ENCODE measurements around the gene FRMD8.

The FRMD8 gene

GRCh38 chr11:65425105-65425970, 38.9 kb downstream of the FRMD8 start:
- DNase-seq (ENCODE audit: low read depth in 2 of 2): peak; percentile 61 to 69

GRCh38 chr11:65425971-65426838, 39.8 kb downstream of the FRMD8 start:
- DNase-seq (ENCODE audit: low read depth in 2 of 2): no peak

DNA sequence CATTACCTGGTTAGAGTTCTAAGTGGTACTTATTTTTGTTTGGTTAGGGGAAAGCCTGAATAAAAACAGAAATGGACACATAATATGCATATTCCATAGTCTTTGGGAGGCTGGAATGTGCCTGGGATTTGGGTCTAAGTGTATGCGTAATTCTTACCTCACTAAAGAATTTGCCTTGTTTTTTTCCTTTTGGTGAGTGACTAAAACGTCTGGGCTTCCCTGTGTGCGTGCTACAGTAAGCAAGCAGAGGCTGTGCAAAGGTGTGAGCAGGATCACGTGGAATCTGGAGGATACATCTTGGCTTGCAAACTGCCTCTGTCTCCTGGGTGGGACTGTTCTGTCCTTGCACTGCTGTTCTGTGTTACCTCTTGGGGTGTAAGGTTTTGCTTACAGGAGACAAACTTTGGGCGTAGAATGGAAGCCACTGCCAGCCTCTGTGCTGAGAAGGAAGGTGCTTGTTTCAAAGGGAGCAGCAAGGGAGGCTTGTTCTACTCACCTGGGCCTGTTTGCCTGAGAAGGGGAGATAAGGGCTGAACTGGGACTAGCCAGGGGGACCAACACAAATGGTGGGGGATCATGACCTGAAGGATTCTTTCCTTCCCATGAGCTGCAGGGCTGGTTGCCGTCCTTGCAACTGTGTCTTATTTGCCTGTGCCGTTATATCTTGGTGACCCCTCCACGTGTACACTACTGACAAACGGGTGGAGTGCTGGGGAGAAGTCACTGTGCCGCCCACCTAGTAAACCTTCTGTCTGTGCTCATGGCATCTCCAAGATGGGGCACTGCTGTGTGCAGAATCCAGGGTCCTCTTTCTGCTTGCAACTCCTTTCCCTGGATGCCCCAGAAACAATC, 40.6 kb downstream of the FRMD8 start:
- no peak for DNase-seq (ENCODE audit: low read depth in 2 of 2)

DNA sequence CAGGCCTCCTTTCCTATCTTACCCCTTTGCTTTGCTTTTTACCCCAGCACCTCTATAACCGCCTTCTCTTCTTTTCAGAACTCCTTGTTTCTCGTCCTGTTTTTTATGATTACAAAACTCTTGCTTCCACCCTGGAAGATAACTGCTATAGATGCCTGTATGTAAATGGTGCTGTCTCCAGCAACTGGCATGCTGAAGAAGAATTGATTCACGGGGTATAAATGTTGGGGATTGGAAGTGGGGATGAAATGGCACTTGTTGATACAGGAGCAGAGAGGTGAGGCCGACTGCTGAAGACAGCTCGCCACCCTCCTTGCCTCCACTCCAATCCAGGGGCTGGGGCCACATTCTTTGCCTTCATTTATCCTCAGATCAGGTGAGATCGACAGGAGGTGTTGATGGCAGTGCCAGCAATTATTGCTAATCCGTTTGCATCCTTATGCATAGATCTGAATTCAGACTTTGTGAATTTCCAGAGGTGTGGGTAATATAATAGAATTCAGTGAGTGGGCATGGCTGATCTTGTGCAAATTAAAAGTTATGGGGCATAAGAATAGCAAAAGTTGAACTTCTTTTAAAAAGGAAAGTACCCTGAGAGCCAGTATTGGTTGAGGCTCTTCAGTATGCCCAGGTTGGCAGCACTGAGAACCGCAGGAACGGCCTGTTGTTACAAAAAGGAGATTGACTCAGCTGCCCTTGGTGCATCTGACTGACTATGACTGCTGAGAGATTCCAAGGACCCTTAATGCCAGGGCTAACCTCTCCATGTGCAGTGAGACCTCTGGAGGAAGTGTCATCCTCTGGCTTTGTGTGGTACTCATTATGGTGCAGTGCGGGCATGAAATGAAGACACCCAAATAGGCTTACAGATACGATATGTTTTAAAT, 41.5 kb downstream of the FRMD8 start:
- no peak for DNase-seq (ENCODE audit: low read depth in 2 of 2)

DNA sequence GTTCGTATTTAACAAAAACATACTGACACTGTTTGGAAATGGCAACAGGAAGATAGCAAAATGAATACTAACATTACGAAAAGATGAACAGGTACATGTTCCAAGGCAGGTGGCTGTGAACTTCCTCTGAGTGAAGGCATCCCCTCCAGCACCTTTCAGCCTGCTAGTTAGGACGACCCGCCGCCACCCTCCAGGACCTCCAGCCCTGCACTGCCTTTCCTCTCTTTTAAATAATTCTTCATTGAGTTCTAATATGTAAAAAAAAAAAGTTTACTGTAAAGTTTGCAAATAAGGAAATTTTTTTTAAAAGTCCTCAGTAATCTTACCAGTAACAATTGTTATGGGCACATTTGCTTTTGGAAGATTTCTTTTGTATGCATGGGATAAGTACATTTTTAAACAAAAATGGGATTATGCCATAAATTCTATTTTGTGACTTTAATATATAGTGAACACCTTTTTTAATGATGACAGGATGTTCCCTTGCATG, 42.2 kb downstream of the FRMD8 start:
- no peak for DNase-seq (ENCODE audit: low read depth in 2 of 2)

DNA sequence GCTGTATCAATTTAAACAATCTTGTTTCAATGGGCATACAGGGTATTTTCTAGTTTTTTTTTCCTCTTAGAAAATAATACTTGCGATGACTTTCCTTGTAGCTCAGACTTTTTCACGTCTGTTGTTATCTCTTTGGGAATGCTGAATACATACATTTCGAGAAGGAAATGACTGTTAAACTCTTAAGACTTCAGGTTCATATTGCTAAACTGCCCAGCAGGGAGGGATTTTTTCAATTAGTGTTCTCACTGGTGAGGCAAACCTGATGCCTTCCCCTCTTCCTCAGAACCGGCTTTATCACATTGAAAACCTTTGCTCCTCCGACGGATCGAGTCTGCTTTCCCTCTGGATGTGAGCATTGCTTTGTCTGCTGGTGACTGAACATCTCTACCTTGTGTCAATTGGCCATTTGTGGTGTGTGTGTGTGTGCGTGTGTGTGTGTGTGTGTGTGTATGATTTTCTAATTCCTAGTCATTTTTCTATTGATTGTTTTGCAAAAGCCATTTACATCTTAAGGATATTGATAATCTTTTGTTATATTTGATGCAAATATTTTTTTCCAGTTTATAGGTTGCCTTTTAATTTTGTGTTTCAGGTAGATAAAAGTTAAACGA, 42.7 kb downstream of the FRMD8 start:
- no peak for DNase-seq (ENCODE audit: low read depth in 2 of 2)

DNA sequence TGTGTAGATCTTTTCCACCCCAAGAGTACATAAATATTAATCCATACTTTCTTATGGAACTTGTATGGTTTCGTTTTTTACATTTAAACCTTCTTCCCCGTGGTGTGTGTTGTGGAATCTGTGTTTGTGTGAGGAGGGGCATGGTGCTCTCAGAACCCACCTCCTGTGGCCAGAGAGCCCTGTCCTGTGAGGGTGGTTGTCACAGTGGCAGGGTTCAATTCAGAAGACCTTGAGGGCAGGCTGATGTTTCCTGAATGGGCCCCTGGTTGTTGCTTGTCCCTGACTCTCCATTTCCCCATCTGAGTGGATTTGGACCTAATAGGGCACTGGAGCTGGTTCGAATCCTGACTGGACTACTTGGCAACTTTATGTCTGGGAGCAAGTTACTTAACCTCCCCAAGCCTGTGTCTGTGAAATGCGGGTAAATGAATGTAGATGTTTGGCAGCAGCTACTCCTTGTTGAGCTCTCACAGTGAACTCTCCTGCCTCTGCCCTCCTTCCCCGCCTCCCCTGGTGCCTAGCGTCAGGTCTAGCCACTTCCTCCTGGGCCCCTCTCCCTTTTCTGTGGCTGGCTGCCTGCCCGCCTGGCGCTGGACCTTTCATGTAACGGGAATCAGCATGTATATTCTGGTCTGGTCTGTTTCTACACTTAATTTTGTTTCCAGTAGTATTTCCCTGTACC, 43.4 kb downstream of the FRMD8 start:
- no peak for DNase-seq (ENCODE audit: low read depth in 2 of 2)

DNA sequence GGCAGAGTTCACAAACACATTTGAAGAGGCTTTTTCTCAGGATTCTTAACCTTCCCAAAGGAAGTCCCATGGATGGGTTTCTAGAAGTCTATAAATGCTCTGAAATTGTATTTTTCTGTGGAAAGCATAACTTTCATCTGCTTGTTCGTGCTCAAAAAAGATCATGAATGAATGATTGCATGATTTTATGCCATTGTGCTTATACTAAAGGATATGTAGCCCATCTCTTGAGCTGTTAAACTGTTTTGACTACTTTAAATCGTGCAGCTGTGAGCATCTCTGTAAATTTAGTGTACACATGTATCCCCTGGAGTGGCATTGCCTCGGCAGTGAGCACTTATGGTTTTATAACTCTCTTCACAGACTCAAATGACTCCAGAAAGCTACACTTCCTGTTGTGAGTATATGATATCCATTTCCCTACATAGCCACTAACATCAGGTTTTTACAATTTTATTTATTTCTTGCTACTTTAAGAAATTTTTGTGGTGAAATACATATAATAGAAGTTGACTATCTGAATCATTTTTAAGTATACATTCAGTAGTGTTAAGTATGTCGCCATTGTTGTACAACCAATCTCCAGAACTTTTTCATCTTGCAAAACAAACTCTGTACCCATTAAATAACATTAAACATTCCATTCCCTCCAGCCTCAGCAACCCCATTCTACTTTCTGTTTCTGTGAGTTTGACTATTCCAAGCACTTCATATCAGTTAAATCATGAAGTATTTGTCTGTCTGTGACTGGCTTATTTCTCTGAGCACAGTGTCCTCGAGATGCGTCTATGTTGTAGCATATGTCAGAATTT, 44.2 kb downstream of the FRMD8 start:
- no peak for DNase-seq (ENCODE audit: low read depth in 2 of 2)

- DNase-seq (ENCODE audit: low read depth in 2 of 2): no peak
Observed at GRCh38 chr11:65431451-65432099, 45.1 kb downstream of the FRMD8 start.

DNA sequence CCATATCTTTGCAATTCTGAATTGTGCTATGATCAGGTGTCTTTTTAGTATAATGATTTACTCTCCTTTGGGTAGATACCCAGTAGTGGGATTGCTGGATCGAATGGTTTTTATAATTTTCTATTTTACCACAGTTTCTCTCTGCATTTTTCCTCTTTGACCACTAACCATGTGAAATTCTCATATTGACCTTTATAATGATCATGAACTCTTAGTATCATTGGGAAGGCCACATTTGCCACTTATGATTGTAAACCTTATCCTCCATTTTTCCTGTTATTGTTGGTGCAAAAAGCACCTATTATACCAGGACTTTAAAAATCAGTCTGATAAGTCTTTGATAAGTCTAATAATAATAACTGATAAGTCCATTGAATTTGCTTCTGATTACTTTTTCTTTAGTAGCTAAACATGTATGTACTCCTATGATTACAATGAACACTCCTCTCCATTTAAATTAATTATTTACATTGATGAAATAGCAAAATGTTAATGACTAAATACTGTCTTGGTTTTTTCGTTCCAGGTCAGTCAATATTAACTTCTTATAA, 45.7 kb downstream of the FRMD8 start:
- DNase-seq (ENCODE audit: low read depth in 2 of 2): no peak

DNA sequence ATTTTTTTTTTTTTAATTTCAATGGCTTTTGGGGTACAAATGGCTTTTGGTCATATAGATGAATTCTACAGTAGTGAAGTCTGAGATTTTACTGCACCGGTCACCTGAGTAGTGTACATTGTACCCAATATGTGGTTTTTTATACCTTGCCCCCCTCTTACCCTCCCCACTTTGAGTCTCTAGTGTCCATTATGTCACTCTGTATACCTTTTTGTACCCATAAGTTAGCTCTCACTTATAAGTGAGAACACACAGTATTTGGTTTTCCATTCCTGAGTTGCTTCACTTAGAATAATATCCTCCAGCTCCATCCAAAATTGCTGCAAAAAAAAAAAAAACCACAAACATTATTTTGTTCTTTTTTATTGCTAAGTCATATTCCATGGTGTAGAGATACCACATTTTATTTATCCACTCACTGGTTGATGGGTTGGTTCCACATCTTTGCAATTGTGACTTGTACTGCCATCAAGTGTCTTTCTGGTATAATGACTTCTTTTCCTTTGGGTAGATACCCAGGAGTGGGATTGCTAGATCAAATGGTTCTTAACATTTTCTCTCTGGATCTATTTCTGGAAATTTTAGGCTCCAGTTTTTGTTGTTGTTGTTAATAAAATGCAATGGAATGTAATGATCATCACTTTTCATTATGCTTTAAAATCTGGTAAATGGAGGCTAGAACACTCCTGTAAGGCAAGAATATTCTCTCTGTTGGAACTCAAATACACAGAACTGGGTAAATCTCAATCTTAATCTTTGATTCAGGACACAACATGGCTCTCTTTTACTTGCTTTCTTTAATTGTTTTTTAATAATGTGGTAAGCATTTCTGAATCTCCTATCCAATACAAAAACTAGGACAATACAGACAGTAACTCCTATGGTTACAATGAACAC, 46.5 kb downstream of the FRMD8 start:
- no peak for DNase-seq (ENCODE audit: low read depth in 2 of 2)

- DNase-seq (ENCODE audit: low read depth in 2 of 2): no peak
Observed at GRCh38 chr11:65433657-65434056, 47.2 kb downstream of the FRMD8 start.

- no peak for DNase-seq (ENCODE audit: low read depth in 2 of 2)
Observed at GRCh38 chr11:65434057-65434666, 47.7 kb downstream of the FRMD8 start.

DNA sequence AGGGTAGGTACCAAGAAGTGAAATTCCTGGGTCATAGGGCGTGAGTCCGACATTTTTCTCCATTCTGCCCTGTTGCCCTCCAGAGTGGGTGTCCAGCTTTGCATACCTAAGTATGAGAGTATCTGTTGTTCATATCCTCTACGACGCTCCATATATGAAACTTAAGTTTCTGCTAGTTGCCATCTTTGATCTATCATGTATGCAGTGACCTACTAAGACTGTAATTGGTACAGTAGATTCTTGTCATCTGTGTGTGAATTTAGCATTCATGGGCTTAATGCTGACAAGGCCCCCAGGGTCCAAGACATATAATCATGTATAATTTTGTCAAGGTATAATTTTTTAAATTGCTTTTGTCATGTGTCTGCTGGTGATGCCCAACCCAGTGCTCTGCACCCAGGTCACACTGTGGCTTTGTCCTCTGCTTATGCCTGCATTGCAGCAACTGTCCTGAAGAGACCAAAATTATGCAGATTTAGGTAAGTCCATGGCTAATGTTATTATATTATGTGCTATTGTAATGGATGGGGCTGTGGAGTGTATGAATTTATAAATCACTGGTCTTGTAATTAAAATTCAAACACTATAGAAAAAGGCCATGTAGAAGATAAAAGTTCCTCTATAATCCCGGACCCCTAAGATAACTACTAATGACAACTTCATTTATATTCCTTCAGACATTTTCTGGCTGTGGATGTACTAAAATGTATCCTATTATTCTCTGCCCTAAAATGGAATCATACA, 48.4 kb downstream of the FRMD8 start:
- DNase-seq (ENCODE audit: low read depth in 2 of 2): no peak

DNA sequence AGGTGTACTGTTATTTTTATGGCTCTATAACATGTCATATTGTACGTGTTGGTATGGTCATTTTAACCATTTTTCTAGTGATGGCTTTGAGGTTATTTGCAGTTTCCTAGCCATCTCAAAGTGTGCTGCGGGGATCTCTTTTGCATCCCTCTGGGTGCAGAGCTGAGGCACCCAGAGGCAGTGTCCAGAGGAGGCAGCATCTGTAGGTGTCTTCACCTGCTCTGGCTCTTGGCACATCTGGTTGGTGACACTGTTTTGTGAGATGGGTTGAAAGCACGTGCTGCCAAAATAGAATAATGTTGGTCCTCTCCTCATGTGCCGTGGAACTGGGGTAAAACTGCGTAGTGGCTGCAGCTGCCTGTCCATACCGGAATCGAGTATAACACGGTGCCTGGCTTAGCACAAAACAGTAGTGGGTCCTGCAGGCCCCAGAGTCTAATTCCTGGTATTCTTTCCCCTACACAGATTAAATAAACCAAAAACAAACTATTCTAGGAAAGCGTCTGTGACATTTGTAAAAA, 49.0 kb downstream of the FRMD8 start:
- no peak for DNase-seq (ENCODE audit: low read depth in 2 of 2)

All from stimulated activated CD8-positive, alpha-beta memory T cell treated with anti-CD3 and anti-CD28 coated beads, Interleukin-2, amount 100 ng/mL, for 1 hour (primary cell).